DMS114 treated with DMSO at 0.1 percent for 48 hours (cell line): Measurements from ENCODE around the gene CUL9.

Experiments
- DNase-seq: peaks from one replicate; lab custom pipeline; 2025; ENCODE audit not compliant: unreplicated experiment; lab: John Stamatoyannopoulos, UW

Gene CUL9

DNA sequence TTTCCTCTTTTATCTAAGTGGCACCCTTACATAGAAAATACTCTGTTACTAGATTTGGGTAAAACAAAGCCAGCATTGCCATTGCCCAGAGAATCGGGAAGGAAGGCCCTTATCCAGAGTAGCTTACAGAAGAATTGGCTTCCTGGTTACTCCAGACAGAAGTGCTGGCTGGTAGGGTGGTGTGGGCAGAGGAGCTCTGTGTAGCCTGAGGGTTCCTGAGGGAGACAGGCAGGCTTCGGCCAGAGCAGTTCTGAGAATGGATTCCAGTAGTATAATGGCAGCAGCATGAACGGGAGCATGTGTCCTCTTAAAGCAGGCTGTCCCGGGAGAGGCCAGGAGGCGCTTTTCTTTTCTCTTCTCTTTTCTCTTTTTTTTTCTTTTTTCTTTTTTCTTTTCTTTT, 11.9 kb downstream of the CUL9 start:
- no peak for DNase-seq

DNA sequence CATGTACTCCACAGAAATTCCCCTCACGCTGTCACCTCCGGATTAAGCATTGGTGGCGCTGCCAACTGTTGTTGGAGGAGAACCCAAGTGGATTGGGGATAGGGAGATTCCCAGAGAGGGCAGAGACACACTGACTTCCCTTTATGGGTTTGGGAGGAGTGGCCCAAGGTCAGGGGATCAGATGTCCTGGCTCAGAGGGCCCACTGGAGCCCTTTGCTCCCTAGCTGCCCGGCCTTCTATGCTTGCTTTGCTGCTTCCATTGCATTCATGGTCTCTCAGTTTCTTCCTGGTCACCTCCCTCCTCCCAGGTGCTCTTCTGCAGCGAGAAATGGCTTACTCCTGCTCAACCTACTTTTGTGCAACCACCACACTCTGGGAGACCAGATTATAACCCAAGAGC, 14.3 kb downstream of the CUL9 start:
- no peak for DNase-seq

DNA sequence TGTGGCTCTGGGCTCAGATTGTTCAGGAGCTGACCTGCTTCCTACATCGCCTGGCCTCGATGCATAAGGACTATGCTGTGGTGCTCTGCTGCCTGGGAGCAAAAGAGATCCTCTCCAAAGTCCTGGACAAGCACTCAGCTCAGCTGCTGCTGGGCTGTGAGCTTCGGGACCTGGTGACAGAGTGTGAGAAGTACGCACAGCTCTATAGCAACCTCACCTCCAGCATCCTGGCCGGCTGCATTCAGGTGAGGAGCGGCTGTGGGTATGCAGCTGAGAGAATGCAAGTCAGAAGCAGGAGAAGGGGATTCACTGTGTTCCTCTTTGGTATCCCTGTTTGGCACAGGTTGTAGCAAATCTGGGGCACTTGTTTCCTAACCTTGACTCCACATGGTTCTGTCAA, 17.9 kb downstream of the CUL9 start:
- DNase-seq, result no peak

DNA sequence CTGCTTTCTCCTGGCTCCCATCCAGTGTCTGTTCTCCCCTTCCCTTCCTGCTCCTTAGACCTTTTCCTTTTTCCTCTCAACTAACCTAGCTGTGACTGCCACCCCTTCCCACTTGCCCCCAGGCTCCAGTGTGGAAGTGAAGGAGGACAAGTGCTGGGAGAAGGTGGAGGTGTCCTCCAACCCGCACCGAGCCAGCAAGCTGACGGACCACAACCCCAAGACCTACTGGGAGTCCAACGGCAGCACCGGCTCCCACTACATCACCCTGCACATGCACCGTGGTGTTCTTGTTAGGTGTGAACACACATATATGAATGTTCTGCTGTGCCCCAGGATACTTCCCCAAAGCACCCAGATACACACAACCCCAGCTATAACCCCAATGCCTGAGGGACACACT, 18.5 kb downstream of the CUL9 start:
- DNase-seq, result no peak

DNA sequence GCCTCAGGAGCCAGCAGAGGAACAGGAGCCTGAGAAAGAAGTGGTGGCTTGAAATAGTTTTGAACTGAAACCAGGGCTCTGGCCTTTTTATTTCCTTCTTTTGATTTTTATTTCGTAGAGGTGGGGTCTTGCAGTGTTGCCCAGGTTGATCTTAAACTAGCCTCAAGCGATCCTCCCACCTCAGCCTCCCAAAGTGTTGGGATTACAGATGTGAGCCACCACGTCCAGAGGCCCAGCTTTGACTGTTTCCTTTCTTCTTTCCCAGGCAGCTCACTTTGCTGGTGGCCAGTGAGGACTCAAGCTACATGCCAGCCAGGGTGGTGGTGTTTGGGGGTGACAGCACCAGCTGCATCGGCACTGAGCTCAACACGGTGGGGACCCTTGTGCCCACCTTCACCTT, 20.5 kb downstream of the CUL9 start:
- DNase-seq, result no peak

DNA sequence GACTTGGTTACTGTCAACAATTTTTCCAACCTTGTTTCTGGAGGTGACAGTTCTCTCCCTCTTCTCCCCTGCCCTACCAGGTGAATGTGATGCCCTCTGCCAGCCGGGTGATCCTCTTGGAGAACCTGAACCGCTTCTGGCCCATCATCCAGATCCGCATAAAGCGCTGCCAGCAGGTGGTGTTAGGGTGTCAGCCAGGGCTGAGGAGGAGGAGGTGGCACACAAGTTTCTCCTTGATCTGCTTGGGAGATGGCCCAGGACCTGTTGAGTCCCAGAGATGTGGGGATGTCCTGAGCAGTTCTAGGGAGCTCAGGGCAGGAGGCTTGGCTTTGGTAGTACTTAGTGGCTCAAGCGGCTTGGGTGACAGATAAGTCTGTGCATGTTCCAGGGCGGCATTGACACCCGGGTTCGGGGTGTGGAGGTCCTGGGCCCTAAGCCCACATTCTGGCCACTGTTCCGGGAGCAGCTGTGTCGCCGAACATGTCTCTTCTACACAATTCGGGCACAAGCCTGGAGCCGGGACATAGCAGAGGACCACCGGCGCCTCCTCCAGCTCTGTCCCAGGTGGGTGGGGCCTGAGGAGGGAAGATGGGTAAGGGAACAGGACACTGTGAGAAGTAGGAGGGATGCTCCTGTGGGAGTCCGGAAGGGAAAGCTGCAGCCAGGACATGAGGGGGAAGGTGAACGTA, 21.2 kb downstream of the CUL9 start:
- no peak for DNase-seq

DNA sequence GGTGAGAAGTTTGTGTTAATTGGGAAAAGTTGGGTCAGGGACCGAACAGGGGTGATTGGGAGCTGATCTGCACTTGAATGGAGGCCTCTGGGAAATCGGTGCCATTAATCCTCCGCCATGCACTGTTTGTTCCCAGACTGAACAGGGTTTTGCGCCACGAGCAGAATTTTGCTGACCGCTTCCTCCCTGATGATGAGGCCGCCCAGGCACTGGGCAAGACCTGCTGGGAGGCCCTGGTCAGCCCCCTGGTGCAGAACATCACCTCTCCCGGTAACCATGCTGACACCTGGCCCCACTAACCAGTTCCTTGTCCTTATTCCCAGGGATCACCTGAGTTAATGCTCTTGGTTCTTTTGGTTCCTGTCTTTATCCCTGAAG, 21.7 kb downstream of the CUL9 start:
- DNase-seq, result no peak

DNA sequence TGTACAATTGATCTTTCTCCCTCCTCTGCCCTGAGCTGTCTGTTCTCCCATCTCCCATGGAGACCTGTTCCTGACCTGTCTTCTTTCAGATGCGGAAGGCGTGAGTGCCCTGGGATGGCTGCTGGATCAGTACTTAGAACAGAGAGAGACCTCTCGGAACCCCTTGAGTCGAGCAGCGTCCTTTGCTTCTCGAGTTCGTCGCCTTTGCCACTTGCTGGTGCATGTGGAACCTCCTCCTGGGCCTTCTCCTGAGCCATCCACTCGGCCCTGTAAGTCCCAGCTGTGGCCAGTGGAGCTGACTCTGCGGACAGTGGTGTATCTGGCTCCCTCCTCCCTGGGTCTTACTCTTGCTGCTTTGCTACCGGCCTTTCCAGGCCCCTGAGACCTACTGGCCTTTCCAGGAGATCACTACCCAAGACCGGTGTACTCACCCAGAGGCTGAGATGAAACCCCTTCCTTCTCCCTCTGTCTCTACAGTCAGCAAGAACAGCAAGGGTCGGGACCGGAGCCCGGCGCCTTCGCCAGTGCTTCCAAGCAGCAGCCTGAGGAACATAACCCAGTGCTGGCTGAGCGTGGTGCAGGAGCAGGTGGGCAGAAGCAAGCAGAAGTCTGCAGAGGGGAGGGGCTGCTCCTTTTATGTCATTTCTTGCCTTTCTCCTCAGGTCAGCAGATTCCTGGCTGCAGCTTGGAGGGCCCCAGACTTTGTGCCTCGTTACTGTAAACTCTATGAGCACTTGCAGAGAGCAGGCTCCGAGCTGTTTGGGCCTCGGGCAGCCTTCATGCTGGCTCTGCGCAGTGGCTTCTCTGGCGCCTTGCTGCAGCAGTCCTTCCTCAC, 22.5 kb downstream of the CUL9 start:
- DNase-seq, result no peak

DNA sequence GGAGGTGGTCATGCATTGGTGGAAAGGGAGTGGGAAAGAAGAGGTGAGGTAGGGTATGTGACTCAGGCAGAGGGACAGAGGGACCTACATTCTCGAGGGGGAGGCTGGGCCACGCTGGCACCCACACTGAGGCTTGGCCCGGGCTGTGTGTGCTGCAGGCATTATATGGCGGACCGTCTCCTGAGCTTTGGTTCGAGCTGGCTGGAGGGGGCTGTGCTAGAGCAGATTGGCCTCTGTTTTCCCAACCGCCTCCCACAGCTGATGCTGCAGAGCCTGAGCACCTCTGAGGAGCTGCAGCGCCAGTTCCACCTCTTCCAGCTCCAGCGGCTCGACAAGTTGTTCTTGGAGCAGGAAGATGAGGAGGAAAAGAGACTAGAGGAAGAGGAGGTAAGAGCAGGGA, 23.9 kb downstream of the CUL9 start:
- no peak for DNase-seq

DNA sequence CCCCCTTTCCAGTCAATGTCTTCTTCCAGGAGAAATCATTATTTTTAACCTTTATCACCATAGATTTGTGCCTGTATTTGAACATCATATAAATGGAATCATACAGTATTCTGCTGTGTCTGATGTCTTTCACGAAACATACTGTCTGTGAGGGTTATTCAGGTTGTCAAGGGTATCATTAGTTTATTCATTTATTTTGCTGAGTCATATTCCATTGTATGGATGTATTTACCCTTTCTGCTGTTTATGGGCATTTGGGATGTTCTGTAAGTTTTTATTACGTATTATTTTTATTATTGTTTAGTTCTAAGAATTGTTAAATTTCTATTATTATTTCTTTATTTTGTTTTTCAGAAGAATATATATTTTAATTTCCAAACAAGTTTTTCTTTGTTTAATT, 25.3 kb downstream of the CUL9 start:
- no peak for DNase-seq

DNA sequence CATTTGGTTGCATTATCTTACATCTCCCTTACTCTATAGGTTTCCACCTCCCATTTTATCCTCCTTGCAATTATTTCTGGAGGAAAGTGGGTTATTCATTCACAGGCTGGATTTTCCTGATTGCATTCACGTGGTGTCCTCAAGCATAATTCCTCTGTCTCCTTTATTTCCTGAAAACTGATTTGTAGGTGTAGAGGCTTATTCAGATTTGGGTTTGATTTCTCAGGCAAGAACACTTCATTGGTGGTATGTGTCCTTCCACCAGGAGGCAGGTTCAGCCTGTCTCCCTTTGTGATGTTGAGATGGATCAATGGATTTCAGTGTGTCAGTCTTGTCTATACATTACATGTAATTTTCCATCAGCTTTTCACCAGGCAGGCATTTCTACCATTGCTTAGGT, 30.0 kb downstream of the CUL9 start:
- no peak for DNase-seq

DNA sequence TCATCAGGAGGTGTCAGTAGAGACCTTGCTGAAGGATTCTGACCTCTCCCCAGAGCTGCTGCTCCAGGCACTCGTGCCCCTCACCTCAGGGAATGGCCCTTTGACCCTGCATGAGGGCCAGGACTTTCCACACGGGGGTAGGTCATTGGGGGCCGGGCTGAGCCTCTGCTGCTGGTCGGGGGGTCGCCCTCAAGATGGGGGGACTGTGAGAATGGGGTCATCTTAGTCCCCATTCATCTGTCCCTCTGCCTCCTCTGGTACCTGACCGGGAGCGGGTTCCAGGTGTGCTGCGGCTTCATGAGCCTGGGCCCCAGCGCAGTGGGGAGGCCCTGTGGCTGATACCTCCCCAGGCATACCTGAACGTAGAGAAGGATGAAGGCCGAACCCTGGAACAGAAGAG, 31.4 kb downstream of the CUL9 start:
- no peak for DNase-seq

DNA sequence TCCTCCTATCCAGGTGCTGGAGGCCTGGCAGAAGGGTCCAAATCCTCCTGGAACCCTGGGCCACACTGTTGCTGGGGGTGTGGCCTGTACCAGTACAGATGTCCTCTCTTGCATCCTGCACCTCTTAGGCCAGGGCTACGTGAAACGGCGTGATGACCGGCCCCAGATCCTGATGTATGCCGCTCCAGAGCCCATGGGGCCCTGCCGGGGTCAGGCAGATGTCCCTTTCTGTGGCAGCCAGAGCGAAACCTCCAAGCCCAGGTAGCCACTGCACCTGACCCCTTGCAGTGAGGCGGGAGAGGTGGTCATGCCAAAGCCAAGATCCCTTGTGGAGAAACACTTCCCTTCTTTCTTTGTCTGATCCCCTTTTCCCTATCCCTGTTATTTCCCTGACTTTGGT, 33.1 kb downstream of the CUL9 start:
- DNase-seq, result no peak

DNA sequence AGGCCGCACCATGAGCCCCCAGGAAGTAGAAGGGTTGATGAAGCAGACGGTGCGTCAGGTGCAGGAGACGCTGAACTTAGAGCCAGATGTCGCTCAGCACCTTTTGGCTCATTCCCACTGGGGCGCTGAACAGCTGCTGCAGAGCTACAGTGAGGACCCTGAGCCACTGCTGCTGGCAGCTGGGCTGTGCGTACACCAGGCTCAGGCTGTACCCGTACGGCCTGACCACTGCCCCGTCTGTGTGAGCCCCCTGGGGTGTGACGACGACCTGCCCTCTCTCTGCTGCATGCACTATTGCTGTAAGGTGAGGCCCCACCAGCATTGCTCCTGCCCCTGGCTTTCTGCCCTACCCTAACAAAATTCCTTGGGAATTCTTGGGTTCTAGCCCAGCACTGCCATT, 34.2 kb downstream of the CUL9 start:
- DNase-seq, result no peak

DNA sequence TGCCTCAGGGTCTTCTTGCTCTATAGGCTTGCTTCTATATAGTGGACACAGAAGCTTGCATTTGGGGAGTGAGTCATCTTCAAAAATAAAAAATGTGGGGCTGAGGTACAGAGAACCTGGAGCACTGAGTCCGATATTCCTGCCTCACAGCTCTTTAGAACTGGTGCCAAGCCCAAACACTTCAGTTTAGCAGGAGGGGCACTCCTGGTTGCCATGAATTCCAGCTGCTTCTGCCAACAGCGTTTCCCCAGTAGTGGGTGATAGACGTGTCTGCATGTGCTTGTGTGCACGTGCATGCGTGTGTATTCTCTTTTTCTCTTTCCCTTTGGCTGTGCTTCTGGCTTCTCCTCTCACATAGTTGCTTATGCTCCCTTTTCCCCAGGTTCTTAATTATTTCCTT, 35.4 kb downstream of the CUL9 start:
- DNase-seq, result no peak

DNA sequence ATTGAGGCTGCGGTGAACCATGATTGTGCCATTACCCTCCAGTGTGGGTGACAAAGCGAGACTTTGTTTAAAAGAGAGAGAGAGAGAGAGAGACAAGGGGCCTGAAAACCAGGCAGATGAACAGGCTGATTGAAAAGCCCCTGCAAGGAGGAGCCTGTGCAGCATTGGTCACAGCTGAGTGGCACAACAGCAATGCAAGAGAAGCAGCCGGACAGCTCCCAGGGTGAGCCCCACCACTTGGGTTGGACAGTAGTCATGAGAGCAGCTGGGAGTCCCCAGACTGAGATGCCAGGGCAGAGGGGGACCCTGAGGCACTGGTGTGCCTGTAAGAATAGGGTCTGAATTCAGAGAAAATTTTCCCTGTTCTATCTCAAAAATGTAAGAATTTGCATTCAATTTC, 37.1 kb downstream of the CUL9 start:
- no peak for DNase-seq

DNA sequence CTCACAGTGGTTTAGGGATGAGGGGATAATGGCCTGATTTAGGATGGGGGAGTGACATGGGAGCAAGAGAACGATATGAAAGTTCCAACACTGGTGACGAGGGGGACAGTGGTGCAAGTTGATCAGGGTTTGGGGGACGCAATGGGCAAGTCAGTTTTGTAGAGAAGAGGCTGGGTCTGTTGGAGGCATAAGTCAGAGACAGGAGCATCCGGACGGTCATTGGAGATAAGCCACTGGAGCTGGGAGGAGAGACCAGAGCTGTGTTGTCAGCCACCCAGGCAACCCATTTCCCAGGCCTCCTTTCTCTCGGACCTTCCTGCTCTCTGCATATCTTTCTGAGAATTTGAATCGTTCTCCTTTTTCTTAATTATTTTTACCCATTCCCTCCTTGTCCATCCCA, 37.8 kb downstream of the CUL9 start:
- no peak for DNase-seq

DNA sequence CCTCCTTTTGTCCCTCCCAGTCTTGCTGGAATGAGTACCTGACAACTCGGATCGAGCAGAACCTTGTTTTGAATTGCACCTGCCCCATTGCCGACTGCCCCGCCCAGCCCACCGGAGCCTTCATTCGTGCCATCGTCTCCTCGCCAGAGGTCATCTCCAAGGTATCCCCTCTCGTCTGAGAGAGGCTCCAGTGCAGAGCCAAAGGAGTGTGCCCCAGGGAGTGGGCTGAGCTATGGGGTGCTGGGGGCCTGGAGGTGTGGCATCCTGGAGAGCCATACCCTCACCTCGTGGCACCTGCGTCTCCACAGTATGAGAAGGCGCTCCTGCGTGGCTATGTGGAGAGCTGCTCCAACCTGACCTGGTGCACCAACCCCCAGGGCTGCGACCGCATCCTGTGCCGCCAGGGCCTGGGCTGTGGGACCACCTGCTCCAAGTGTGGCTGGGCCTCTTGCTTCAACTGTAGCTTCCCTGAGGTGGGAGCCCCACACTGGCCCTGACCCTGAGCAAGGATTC, 38.5 kb downstream of the CUL9 start:
- no peak for DNase-seq

DNA sequence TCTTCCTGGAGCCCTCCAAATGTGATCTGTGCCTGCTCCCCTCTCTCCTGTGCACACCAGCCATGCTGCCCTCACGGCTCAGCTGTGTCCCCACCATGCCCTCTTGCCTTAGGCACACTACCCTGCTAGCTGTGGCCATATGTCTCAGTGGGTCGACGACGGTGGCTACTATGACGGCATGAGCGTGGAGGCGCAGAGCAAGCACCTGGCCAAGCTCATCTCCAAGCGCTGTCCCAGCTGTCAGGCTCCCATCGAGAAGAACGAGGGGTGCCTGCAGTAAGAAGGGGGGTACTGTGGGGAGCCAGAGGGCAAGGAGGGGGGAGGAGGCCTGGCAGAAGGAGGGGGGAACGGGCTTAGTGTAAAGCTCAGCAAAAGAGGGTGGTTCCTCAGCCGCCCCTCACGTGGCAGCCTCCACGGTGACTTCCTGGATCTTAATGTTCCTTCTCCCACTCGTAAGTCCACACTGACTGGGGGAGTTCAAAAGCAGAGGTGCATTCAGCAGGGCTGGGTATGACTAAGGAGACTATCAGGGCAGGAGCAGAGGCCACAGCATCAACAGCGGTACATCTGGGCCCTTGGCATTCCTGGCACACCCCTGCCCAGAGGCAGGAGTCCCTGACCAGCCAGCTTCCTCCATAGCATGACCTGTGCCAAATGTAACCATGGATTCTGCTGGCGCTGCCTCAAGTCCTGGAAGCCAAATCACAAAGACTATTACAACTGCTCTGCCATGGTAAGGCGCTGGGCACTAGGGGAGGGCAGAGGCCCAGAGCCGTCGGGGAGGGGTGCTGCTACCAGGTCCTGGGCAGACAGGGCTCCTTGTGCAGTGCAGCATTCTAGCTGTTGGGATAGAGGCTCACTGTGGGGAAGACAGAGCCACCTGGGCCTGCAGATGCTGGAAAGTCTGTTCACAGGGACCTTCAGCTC, 39.3 kb downstream of the CUL9 start:
- no peak for DNase-seq

DNA sequence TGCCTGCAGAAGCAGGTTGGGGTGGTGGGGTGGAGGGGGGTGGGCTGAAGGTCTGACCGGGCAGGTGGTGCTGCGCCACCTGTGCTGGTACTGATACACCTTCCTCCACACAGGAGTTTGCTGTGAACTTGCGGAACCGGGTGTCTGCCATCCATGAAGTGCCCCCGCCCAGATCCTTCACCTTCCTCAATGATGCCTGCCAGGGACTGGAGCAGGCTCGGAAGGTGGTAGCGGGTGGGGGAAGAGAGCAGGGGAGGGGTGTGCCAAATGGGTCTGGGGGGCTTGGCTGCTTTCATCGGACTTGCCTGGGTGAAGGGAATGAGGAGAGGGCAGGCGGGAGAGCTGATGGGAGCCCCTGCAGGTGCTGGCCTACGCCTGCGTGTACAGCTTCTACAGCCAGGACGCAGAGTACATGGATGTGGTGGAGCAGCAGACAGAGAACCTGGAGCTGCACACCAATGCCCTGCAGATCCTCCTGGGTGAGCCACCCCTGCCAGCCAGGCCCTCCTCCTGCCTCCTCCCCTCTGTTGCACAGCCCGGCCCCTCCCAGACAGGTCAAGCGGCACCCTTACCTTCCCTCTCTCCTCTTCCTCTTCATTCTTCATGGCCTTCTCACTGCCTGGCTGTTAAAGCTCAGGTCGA, 40.5 kb downstream of the CUL9 start:
- DNase-seq, result no peak

DNA sequence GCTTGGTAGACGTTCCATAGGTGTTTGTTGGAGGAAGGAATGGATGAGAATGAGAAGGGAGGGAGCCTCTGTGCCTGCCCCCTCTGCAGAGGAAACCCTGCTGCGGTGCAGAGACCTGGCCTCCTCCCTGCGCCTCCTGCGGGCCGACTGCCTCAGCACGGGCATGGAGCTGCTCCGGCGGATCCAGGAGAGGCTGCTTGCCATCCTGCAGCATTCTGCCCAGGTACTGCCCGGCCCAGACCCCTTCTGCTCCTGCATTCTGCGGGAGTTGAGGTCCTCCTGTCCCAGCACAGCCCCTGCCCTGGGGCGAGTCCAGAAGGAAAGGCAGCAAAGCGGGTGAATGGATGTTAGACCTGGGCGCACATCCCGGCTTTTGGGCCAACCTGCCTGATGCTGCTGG, 41.2 kb downstream of the CUL9 start:
- no peak for DNase-seq
